K562 (cell line): ENCODE measurements around the gene MAP4K1. TPM values are rescaled to one million over a fixed set of nuclear protein-coding genes. Genes with fewer than 3 reads are reported as not detected.

Source experiments
- NRF1 ChIP-seq, 2 experiments: fragments of 450-650 bp; IDR thresholded peaks in 1 of 2; conservative IDR thresholded peaks in 1 of 2; 2 replicates each; pipeline ENCODE4 v1.6.1; 2014; ENCODE audit warnings: mild to moderate bottlenecking in 2 of 2
- RBFOX2 ChIP-seq: fragments of 200-400 bp; formaldehyde crosslinking; IDR thresholded peaks from 2 replicates; pipeline ENCODE4 v1.6.1; 2017; ENCODE audit warnings: low read depth, mild to moderate bottlenecking, low read length, moderate library complexity
- TEAD2 ChIP-seq: fragments of 450-650 bp; IDR thresholded peaks from 2 replicates; pipeline ENCODE4 v1.6.1; 2016; ENCODE audit warnings: missing genetic modification characterization, control low read depth, missing compliant biosample characterization
- polyA plus RNA-seq, 8 experiments: library from polyadenylated mRNA; depleted of rRNA in 4 of 8; stranded (reverse) in 5 of 8; unstranded in 3 of 8; fragments of >200 nt; fragmentation: Nextera tagmentation in 2 of 8; fragmentation: Illumina TruSeq in 1 of 8; extraction: Ambion mirVana in 2 of 8; extraction: Trizol in 1 of 8; gene quantifications; 2 replicates each; pipeline versions ENCODE4 v1.2.1 to v1.2.3, GENCODE V29; 2011 to 2014; ENCODE audit warnings: inconsistent platforms in 1 of 8, missing spikeins in 1 of 8
- total RNA-seq, 7 experiments: library from RNA; depleted of rRNA in 6 of 7; stranded (reverse); fragments of >200 nt in 6 of 7; fragmentation: Illumina TruSeq in 2 of 7; extraction: Trizol in 2 of 7; gene quantifications; 2 replicates each; pipeline versions ENCODE4 v1.2.1 to v1.2.3, GENCODE V29; 2011 to 2021; ENCODE audit warnings: low replicate concordance in 1 of 7
- TF ChIP-seq, protein P1 (sequence below): fragments of 450-650 bp; IDR thresholded peaks from 2 replicates; pipeline ENCODE4 v1.6.1; 2016; ENCODE audit warnings: mild to moderate bottlenecking, moderate library complexity
- TF ChIP-seq, protein P2 (sequence below): fragments of 250-450 bp; sonication (Bioruptor Pico); IDR thresholded peaks from 2 replicates; pipeline ENCODE4 v1.5.0; 2021; ENCODE audit warnings: mild to moderate bottlenecking, moderate library complexity

Gene MAP4K1
- total and polyA plus RNA-seq, 9 of the 15 experiments (the other 6 are each of a cell fraction or from before 2014, with no cell fraction given), result 0.14 to 3.2 (median 0.73) TPM; not detected in 1

GRCh38 chr19:38665950-38666662, 48.4 kb upstream of the MAP4K1 start (continued):
- TF ChIP-seq, protein P1, sequence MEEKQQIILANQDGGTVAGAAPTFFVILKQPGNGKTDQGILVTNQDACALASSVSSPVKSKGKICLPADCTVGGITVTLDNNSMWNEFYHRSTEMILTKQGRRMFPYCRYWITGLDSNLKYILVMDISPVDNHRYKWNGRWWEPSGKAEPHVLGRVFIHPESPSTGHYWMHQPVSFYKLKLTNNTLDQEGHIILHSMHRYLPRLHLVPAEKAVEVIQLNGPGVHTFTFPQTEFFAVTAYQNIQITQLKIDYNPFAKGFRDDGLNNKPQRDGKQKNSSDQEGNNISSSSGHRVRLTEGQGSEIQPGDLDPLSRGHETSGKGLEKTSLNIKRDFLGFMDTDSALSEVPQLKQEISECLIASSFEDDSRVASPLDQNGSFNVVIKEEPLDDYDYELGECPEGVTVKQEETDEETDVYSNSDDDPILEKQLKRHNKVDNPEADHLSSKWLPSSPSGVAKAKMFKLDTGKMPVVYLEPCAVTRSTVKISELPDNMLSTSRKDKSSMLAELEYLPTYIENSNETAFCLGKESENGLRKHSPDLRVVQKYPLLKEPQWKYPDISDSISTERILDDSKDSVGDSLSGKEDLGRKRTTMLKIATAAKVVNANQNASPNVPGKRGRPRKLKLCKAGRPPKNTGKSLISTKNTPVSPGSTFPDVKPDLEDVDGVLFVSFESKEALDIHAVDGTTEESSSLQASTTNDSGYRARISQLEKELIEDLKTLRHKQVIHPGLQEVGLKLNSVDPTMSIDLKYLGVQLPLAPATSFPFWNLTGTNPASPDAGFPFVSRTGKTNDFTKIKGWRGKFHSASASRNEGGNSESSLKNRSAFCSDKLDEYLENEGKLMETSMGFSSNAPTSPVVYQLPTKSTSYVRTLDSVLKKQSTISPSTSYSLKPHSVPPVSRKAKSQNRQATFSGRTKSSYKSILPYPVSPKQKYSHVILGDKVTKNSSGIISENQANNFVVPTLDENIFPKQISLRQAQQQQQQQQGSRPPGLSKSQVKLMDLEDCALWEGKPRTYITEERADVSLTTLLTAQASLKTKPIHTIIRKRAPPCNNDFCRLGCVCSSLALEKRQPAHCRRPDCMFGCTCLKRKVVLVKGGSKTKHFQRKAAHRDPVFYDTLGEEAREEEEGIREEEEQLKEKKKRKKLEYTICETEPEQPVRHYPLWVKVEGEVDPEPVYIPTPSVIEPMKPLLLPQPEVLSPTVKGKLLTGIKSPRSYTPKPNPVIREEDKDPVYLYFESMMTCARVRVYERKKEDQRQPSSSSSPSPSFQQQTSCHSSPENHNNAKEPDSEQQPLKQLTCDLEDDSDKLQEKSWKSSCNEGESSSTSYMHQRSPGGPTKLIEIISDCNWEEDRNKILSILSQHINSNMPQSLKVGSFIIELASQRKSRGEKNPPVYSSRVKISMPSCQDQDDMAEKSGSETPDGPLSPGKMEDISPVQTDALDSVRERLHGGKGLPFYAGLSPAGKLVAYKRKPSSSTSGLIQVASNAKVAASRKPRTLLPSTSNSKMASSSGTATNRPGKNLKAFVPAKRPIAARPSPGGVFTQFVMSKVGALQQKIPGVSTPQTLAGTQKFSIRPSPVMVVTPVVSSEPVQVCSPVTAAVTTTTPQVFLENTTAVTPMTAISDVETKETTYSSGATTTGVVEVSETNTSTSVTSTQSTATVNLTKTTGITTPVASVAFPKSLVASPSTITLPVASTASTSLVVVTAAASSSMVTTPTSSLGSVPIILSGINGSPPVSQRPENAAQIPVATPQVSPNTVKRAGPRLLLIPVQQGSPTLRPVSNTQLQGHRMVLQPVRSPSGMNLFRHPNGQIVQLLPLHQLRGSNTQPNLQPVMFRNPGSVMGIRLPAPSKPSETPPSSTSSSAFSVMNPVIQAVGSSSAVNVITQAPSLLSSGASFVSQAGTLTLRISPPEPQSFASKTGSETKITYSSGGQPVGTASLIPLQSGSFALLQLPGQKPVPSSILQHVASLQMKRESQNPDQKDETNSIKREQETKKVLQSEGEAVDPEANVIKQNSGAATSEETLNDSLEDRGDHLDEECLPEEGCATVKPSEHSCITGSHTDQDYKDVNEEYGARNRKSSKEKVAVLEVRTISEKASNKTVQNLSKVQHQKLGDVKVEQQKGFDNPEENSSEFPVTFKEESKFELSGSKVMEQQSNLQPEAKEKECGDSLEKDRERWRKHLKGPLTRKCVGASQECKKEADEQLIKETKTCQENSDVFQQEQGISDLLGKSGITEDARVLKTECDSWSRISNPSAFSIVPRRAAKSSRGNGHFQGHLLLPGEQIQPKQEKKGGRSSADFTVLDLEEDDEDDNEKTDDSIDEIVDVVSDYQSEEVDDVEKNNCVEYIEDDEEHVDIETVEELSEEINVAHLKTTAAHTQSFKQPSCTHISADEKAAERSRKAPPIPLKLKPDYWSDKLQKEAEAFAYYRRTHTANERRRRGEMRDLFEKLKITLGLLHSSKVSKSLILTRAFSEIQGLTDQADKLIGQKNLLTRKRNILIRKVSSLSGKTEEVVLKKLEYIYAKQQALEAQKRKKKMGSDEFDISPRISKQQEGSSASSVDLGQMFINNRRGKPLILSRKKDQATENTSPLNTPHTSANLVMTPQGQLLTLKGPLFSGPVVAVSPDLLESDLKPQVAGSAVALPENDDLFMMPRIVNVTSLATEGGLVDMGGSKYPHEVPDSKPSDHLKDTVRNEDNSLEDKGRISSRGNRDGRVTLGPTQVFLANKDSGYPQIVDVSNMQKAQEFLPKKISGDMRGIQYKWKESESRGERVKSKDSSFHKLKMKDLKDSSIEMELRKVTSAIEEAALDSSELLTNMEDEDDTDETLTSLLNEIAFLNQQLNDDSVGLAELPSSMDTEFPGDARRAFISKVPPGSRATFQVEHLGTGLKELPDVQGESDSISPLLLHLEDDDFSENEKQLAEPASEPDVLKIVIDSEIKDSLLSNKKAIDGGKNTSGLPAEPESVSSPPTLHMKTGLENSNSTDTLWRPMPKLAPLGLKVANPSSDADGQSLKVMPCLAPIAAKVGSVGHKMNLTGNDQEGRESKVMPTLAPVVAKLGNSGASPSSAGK, result 0 out of 2 replicates have a peak, but pooled peaks have one; percentile 24
- TF ChIP-seq, protein P2, sequence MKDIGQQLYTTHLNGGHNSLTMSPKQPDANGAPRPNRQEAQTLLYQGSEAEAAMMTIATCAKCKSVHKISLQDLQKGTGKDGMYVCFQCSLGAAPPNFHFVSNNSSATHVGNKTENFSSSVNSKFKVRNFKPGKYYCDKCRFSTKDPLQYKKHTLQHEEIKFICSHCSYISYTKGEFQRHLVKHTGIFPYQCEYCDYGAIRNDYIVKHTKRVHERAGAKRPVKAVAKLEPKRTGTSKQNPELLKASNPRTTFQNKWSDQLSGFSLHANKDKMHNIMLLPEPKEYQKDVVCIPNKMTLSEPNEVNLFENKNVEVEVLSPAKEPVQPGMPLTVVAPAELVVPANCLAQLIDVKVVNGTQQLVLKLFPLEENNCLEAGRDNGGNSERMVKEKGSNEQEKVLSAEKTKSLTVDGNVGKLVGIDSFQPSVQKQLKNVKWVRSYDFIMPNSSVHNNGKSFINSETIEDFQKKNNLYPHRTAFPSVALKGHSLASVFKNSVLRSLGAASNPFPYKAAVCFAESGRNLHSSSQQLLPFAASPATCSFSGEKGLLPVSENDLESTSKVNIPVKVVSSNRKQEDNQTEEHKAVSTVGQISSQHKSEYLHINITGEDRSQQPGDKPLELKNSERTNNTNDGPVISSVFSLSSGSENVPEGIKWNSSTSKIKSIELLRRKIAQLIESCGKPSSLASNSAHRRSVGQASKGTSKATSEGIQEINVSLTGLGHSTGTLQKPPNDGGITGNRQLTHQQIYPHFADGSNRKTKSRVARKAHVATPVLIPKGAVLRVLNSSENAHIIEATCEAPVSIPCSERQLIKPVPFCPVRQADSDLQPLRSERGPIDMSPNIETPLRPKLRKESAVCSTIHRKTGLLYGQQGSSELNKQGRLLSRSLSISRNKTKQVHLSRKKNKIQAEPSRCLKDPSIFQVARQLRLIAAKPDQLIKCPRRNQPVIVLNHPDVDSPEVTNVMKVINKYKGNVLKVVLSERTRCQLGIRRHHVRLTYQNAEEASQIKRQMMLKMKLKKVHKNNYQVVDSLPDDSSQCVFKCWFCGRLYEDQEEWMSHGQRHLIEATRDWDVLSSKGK (CRISPR knock-in tag), result no peak
- TF ChIP-seq RBFOX2, result no peak
- no peak for TF ChIP-seq TEAD2 (tag)
- no peak for TF ChIP-seq NRF1 (conservative IDR thresholded peaks at IDR 0.05 in 1 of 2, IDR thresholded peaks at IDR 0.05 in 1 of 2)
